Nephron progenitor cell (in vitro differentiated cells): ENCODE measurements around the gene KRTAP4-1.
"Not testable (repeated sequence)": the region's sequence is repeated elsewhere in the genome, so short reads cannot be mapped to it uniquely, and the experiment has no call there.

Source experiments
- DNase-seq: peaks from one replicate; pipeline ENCODE4 v3.0.0; 2021
- H3K27ac Mint-ChIP-seq: 2 replicates; pipeline ENCODE4 v1.8.0; 2021; ENCODE audit warnings: mild to moderate bottlenecking, moderate library complexity, mixed read lengths
- H3K27me3 Mint-ChIP-seq: 2 replicates; pipeline ENCODE4 v1.8.0; 2021; ENCODE audit warnings: mild to moderate bottlenecking, low read depth, mixed read lengths; ENCODE audit not compliant: poor library complexity
- H3K36me3 Mint-ChIP-seq: 2 replicates; pipeline ENCODE4 v1.8.0; 2021; ENCODE audit warnings: low read depth, mixed read lengths
- H3K4me1 Mint-ChIP-seq: 2 replicates; pipeline ENCODE4 v1.8.0; 2021; ENCODE audit warnings: mixed read lengths
- H3K4me3 Mint-ChIP-seq: 2 replicates; pipeline ENCODE4 v1.8.0; 2021; ENCODE audit warnings: mild to moderate bottlenecking, moderate library complexity, mixed read lengths
- H3K9me3 Mint-ChIP-seq: 2 replicates; pipeline ENCODE4 v1.8.0; 2021; ENCODE audit warnings: mild to moderate bottlenecking, moderate library complexity, mixed read lengths
- TF ChIP-seq, protein P1 (sequence below): fragments of 200-600 bp; sonication (generic); IDR thresholded peaks from 2 replicates; pipeline ENCODE4 v1.5.0; 2021; ENCODE audit warnings: antibody characterized with exemption

Gene KRTAP4-1

DNA sequence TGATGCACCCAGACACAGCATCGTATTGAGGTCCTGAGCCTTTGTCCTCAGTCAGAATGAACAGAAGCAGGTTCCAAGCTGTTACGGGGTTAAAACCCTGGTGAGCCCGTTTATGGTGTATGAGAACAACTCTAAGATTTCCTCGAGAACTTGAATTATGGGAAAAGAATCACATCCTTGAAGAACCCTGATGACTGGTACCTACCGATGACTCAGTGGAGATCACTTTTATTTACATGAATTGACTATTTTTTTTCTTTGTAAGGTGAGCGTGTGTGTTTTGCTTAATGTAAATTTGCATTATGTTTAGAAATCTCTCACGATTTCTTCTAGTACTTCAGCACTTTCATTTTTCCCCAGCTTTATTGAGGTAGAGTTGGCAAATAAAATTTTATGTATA lies 20.9 kb downstream of the KRTAP4-1 start:
- H3K27ac Mint-ChIP-seq = no peak overlapping the region
- DNase-seq = no peak
- H3K27me3 Mint-ChIP-seq = peaks cover 3% of the 10 kb centered on the region
- no peaks in the 10 kb centered on the region for H3K4me1 Mint-ChIP-seq
- H3K36me3 Mint-ChIP-seq = no peaks in the 10 kb centered on the region
- TF ChIP-seq, protein P1, sequence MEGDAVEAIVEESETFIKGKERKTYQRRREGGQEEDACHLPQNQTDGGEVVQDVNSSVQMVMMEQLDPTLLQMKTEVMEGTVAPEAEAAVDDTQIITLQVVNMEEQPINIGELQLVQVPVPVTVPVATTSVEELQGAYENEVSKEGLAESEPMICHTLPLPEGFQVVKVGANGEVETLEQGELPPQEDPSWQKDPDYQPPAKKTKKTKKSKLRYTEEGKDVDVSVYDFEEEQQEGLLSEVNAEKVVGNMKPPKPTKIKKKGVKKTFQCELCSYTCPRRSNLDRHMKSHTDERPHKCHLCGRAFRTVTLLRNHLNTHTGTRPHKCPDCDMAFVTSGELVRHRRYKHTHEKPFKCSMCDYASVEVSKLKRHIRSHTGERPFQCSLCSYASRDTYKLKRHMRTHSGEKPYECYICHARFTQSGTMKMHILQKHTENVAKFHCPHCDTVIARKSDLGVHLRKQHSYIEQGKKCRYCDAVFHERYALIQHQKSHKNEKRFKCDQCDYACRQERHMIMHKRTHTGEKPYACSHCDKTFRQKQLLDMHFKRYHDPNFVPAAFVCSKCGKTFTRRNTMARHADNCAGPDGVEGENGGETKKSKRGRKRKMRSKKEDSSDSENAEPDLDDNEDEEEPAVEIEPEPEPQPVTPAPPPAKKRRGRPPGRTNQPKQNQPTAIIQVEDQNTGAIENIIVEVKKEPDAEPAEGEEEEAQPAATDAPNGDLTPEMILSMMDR = no peak
- no peak overlapping the region for H3K4me3 Mint-ChIP-seq
- no peaks in the 10 kb centered on the region for H3K9me3 Mint-ChIP-seq

DNA sequence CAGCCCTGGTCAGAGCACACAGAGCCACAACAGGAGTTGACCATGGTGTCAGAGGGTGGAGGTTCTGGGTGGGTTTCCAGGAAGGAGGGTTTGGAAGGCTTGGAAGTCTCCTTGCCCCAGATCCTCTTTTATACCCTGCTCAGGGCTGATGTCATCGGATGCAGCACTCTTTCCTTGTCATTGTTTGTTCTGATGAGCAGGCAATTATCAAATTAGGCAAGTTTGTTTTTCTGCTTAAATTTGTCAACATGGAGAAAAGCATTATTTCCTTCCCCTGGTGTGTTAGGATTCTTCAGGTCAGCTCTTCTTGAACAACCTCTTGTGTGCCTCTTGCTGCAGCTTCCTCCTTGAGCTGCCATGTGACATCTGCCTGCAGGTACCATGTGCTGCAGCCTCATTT lies 24.1 kb downstream of the KRTAP4-1 start, which contains the start of gene KRTAP4-4:
TSS of gene KRTAP4-4 (minus strand) at position 101 of the 400 bp plus-strand sequence. CDS start at position 44, 57 bp downstream.
- no peak for DNase-seq
- no peak within 1 kb of the TSS for H3K27ac Mint-ChIP-seq
- no peaks in the 10 kb centered on the region for H3K4me1 Mint-ChIP-seq
- H3K36me3 Mint-ChIP-seq = no peaks in the 10 kb centered on the region
- peaks cover 8% of the 10 kb centered on the region for H3K27me3 Mint-ChIP-seq
- TF ChIP-seq, protein P1 = no peak
- H3K4me3 Mint-ChIP-seq = no peak within 1 kb of the TSS
- H3K9me3 Mint-ChIP-seq = no peaks in the 10 kb centered on the region

DNA sequence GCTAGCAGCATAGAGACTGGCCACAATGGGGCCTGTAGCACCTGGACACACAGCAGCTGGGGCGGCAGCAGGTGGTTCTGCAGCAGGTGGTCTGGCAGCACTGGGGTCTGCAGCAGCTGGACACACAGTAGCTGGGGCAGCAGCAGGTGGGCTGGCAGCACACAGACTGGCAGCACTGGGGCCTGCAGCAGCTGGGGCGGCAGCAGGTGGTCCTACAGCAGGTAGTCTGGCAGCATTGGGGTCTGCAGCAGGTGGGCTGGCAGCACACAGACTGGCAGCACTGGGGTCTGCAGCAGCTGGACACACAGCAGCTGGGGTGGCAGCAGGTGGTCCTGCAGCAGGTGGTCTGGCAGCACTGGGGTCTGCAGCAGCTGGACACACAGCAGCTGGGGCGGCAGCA lies 24.5 kb downstream of the KRTAP4-1 start:
- not testable (repeated sequence) for H3K36me3 Mint-ChIP-seq, H3K27me3 Mint-ChIP-seq, H3K4me1 Mint-ChIP-seq, H3K27ac Mint-ChIP-seq, H3K9me3 Mint-ChIP-seq, DNase-seq, H3K4me3 Mint-ChIP-seq

DNA sequence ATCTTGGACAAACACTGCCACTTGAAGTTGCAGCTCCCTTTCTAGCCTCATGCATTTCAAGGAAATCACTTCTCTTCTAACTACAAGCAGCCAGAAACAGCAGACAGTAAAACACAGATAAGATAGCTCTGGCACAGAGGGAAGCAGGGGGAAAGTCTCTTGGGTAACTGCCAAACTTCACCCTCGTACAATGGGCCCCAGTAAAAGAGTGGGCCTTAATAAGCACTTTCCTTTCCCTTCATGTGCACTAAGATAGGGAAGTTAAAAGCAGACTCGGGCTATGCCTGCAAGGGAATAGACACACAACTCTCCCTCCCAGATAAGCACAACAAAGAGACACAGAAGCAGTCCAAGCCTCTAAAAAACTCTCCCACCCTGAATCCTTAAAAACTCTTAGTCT lies 30.9 kb downstream of the KRTAP4-1 start:
- H3K27ac Mint-ChIP-seq = no peak overlapping the region

DNA sequence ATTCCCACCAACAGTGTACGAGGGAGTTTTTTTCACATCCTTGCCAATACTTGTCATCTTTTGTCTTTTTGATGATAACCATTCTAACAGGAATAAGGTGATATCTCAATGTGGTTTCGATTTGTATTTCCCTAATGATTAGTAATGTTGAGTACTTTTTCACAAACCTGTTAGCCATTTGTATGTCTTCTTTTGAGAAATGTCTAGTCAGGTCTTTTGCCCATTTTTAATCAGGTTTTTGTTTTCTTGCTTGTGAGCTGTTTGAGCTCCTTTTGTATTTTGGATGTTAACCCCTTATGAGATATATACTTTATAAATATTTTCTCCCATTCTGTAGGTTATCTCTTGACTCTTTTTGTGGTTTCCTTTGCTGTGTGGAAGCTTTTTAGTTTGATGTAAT lies 33.2 kb downstream of the KRTAP4-1 start:
- H3K27me3 Mint-ChIP-seq = peaks cover 7% of the 10 kb centered on the region

More for the DNA sequence above, 30.9 kb downstream of the KRTAP4-1 start:
- Mint-ChIP-seq H3K4me3 (no peak overlapping the region), H3K27me3 (peaks cover 12% of the 10 kb centered on the region), H3K4me1 (no peaks in the 10 kb centered on the region), H3K36me3 (no peaks in the 10 kb centered on the region), H3K9me3 (no peaks in the 10 kb centered on the region)
- TF ChIP-seq, protein P1 = no peak
- DNase-seq = no peak

DNA sequence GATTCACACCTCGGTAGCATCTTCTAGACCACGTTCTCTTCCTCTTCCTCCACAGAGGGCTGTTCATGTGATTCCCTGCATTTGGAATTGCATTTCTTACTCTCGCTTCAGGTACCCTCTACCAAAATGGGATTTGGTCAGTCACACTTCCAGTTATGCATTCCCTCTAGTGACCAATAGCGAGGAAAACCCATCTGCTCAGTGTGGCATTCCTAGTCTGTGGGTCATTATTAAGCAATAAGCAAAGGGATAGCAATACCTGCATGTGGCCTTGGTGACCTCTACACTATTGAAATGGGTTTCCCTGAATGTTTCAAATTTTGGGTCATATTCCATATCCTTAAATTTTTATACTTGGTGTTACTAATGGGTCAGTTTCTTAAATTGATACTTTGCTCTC lies 34.7 kb downstream of the KRTAP4-1 start:
- no peak overlapping the region for H3K27ac Mint-ChIP-seq
- H3K4me3 Mint-ChIP-seq = no peak overlapping the region
- DNase-seq = no peak
- H3K27me3 Mint-ChIP-seq = peaks cover 4% of the 10 kb centered on the region
- peaks cover 2% of the 10 kb centered on the region for H3K9me3 Mint-ChIP-seq
- no peaks in the 10 kb centered on the region for H3K36me3 Mint-ChIP-seq
- TF ChIP-seq, protein P1 = no peak
- H3K4me1 Mint-ChIP-seq = no peaks in the 10 kb centered on the region

More for the DNA sequence above, 33.2 kb downstream of the KRTAP4-1 start:
- no peak for DNase-seq
- H3K27ac Mint-ChIP-seq = no peak overlapping the region
- no peaks in the 10 kb centered on the region for H3K9me3 Mint-ChIP-seq
- TF ChIP-seq, protein P1 = no peak
- H3K4me3 Mint-ChIP-seq = no peak overlapping the region
- H3K4me1 Mint-ChIP-seq = no peaks in the 10 kb centered on the region
- no peaks in the 10 kb centered on the region for H3K36me3 Mint-ChIP-seq
